DND-41 (cell line): ENCODE measurements around the gene MMP7.

Experiments
- CTCF ChIP-seq: IDR thresholded peaks from 2 replicates; pipeline ENCODE4 v1.5.1; 2012; ENCODE audit warnings: borderline replicate concordance, low read length, moderate library complexity, mild to moderate bottlenecking; ENCODE audit not compliant: poor library complexity, severe bottlenecking; ENCODE audit errors: extremely low read depth
- EZH2 ChIP-seq: IDR thresholded peaks from 3 replicates; pipeline ENCODE4 v1.6.1; 2012; ENCODE audit warnings: borderline replicate concordance, low read depth, mild to moderate bottlenecking, moderate library complexity, low read length, inconsistent platforms; ENCODE audit not compliant: severe bottlenecking

- TF ChIP-seq CTCF: no peak
- TF ChIP-seq EZH2: no peak
Measured at GRCh38 chr11:102576350-102576749, 45.8 kb upstream of the MMP7 start.
